Keratinocyte (primary cell): ENCODE data around the gene KCTD13.

Experiments used
- EZH2 ChIP-seq: IDR thresholded peaks from one replicate; pipeline ENCODE4 v1.6.1; 2012; ENCODE audit warnings: inconsistent platforms, mild to moderate bottlenecking, low read length, moderate library complexity
- TF ChIP-seq, protein P1 (sequence below), 3 experiments: IDR thresholded peaks in 1 of 3; conservative IDR thresholded peaks in 1 of 3; optimal IDR thresholded peaks in 1 of 3; 2 replicates in 2 of 3; 3 replicates in 1 of 3; pipeline versions ENCODE3 to v1.5.1; 2011; ENCODE audit warnings: low read length in 3 of 3, mild to moderate bottlenecking in 3 of 3, moderate library complexity in 2 of 3, control low read depth in 1 of 3, inconsistent platforms in 1 of 3; ENCODE audit not compliant: insufficient read depth in 2 of 3; ENCODE audit errors: extremely low read depth in 1 of 3

DNA sequence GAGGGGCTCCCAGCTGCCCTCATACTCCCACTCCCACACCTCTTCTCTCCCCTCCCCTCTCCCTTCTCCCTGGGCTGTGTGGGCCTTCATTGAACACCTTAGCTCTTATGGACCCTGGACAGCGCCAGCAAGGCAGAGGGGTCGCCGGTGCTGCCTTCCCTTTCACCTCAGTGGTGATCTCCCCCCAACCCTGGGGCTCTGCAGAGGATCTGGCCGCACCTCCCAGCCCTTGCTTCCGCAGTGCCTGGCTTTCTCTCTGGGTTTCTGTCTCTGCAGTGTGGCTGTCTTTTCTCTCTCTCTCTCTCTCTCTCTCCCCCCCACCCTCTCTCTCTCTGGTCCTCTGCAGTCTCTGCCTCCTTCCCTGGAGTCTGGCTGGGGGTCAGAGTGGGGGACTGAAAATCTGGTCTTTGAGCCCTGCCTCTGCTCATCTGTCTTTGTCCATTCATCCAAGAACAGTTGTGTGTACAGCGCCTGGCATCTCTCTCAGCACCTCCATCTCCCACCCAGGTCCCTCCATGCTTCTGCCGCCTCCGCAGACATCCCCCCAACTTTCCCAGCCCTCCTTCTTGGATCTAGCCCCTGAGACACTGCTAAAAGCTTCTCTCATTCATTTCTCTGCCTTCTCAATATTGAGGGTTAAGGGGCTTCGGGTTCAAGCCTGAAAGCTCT, 27.8 kb downstream of the KCTD13 start:
- TF ChIP-seq, protein P1, sequence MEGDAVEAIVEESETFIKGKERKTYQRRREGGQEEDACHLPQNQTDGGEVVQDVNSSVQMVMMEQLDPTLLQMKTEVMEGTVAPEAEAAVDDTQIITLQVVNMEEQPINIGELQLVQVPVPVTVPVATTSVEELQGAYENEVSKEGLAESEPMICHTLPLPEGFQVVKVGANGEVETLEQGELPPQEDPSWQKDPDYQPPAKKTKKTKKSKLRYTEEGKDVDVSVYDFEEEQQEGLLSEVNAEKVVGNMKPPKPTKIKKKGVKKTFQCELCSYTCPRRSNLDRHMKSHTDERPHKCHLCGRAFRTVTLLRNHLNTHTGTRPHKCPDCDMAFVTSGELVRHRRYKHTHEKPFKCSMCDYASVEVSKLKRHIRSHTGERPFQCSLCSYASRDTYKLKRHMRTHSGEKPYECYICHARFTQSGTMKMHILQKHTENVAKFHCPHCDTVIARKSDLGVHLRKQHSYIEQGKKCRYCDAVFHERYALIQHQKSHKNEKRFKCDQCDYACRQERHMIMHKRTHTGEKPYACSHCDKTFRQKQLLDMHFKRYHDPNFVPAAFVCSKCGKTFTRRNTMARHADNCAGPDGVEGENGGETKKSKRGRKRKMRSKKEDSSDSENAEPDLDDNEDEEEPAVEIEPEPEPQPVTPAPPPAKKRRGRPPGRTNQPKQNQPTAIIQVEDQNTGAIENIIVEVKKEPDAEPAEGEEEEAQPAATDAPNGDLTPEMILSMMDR (optimal IDR thresholded peaks at IDR 0.05 in 1 of 3, IDR thresholded peaks at IDR 0.05 in 1 of 3, conservative IDR thresholded peaks at IDR 0.05 in 1 of 3; ENCODE audit: extremely low read depth in 1 of 3, insufficient read depth in 2 of 3, low read length in 3 of 3), result no peak
- no peak for TF ChIP-seq EZH2
